ENCODE data around the gene TRMT2A. TPM values are rescaled to one million over a fixed set of nuclear protein-coding genes. Genes with fewer than 3 reads are reported as not detected.
"Not testable (repeated sequence)": the region's sequence is repeated elsewhere in the genome, so short reads cannot be mapped to it uniquely, and the experiment has no call there.

Gene TRMT2A
- total RNA-seq, 2 experiments from 2014 or later, result 79.3 to 84.2 TPM

- Histone ChIP-seq H3K27me3 (ENCODE audit: control insufficient read depth in 1 of 2, insufficient read depth in 2 of 2, low read length in 2 of 2) (no peaks in the 10 kb centered on the region), H3K27ac (ENCODE audit: low read depth in 1 of 2, low read length in 2 of 2) (no peak overlapping the region), H3K9me3 (ENCODE audit: control insufficient read depth in 1 of 2, insufficient read depth in 1 of 2, low read length in 2 of 2) (no peaks in the 10 kb centered on the region), H3K4me3 (ENCODE audit: low read length) (no peak overlapping the region), H3K36me3 (ENCODE audit: insufficient read depth, low read length) (no peaks in the 10 kb centered on the region), H3K4me1 (ENCODE audit: insufficient read depth, low read length) (no peaks in the 10 kb centered on the region)
- DNase-seq (no peak), ATAC-seq (ENCODE audit: poor library complexity) (no peak)
- intact Hi-C loops (cut with DNase I, micrococcal nuclease), result no loop called here
- H3K9me3 Mint-ChIP-seq, result no peaks in the 10 kb centered on the region
- no peaks in the 10 kb centered on the region for H3K4me1 Mint-ChIP-seq (ENCODE audit: low read depth)
- no peaks in the 10 kb centered on the region for H3K36me3 Mint-ChIP-seq (ENCODE audit: low read depth)
- H3K27me3 Mint-ChIP-seq, result no peaks in the 10 kb centered on the region
- H3K27ac Mint-ChIP-seq, result no peak overlapping the region
- TF ChIP-seq, protein P1, sequence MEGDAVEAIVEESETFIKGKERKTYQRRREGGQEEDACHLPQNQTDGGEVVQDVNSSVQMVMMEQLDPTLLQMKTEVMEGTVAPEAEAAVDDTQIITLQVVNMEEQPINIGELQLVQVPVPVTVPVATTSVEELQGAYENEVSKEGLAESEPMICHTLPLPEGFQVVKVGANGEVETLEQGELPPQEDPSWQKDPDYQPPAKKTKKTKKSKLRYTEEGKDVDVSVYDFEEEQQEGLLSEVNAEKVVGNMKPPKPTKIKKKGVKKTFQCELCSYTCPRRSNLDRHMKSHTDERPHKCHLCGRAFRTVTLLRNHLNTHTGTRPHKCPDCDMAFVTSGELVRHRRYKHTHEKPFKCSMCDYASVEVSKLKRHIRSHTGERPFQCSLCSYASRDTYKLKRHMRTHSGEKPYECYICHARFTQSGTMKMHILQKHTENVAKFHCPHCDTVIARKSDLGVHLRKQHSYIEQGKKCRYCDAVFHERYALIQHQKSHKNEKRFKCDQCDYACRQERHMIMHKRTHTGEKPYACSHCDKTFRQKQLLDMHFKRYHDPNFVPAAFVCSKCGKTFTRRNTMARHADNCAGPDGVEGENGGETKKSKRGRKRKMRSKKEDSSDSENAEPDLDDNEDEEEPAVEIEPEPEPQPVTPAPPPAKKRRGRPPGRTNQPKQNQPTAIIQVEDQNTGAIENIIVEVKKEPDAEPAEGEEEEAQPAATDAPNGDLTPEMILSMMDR (IDR thresholded peaks at IDR 0.05), result no peak
- CTCF ChIA-PET, result no interaction called here
- POLR2A ChIA-PET, result no interaction called here
- no peak overlapping the region for H3K4me3 Mint-ChIP-seq
Measured at GRCh38 chr22:20071524-20071972, 45.5 kb downstream of the TRMT2A start.

GRCh38 chr22:20069331-20070042 lies 47.5 kb downstream of the TRMT2A start:
- H3K9me3 Mint-ChIP-seq, result no peaks in the 10 kb centered on the region
- no peak overlapping the region for H3K27ac Mint-ChIP-seq
- ChIA-PET POLR2A (interaction anchor here (1.2 kb wide), 1 partner anchor 48 kb away, joined by 3 read pairs; the partner anchor contains the start of gene TRMT2A), CTCF (interaction anchor here (0.6 kb wide), 1 partner anchor 9 kb away, joined by 3 read pairs; no protein-coding TSS in a partner anchor)
- ATAC-seq (ENCODE audit: poor library complexity) (no peak), DNase-seq (no peak)
- intact Hi-C loops (cut with DNase I, micrococcal nuclease), result no loop called here
- H3K9me3 ChIP-seq (ENCODE audit: control insufficient read depth in 1 of 2, insufficient read depth in 1 of 2, low read length in 2 of 2), result no peaks in the 10 kb centered on the region
- no peaks in the 10 kb centered on the region for H3K27me3 ChIP-seq (ENCODE audit: control insufficient read depth in 1 of 2, insufficient read depth in 2 of 2, low read length in 2 of 2)
- H3K27me3 Mint-ChIP-seq, result no peaks in the 10 kb centered on the region
- TF ChIP-seq, protein P1 (IDR thresholded peaks at IDR 0.05), result no peak
- H3K36me3 Mint-ChIP-seq (ENCODE audit: low read depth), result peaks cover 4% of the 10 kb centered on the region
- H3K4me1 ChIP-seq (ENCODE audit: insufficient read depth, low read length), result no peaks in the 10 kb centered on the region
- H3K36me3 ChIP-seq (ENCODE audit: insufficient read depth, low read length), result peaks cover 3% of the 10 kb centered on the region
- H3K4me1 Mint-ChIP-seq (ENCODE audit: low read depth), result no peaks in the 10 kb centered on the region
- H3K4me3 ChIP-seq (ENCODE audit: low read length), result no peak overlapping the region
- H3K4me3 Mint-ChIP-seq, result no peak overlapping the region
- H3K27ac ChIP-seq (ENCODE audit: low read depth in 1 of 2, low read length in 2 of 2), result no peak overlapping the region

DNA sequence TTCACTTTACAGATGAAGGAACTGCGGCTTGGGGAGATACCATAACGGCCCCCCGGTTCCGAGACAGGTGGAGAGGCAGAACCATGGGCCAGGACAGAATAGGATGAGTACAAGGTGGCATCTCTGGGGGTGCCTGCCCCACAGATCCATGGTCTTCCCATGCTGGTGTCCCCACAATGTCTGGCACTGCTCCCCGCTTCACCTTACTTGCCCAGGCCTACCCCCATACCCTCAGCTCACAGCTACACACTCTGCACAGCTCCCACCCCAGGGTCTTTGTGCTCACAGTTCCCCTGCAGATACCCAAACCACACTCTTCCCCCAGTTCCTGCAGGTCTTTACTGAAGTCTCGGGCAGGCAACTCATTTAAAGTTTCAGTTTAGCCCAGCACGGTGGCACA lies 48.4 kb downstream of the TRMT2A start:
- H3K4me1 Mint-ChIP-seq (ENCODE audit: low read depth), result no peaks in the 10 kb centered on the region
- intact Hi-C loops (cut with DNase I, micrococcal nuclease), result no loop called here
- peaks cover 9% of the 10 kb centered on the region for H3K36me3 ChIP-seq (ENCODE audit: insufficient read depth, low read length)
- H3K9me3 ChIP-seq (ENCODE audit: control insufficient read depth in 1 of 2, insufficient read depth in 1 of 2, low read length in 2 of 2), result no peaks in the 10 kb centered on the region
- H3K4me3 ChIP-seq (ENCODE audit: low read length), result no peak overlapping the region
- no peaks in the 10 kb centered on the region for H3K9me3 Mint-ChIP-seq
- no peaks in the 10 kb centered on the region for H3K4me1 ChIP-seq (ENCODE audit: insufficient read depth, low read length)
- peaks cover 10% of the 10 kb centered on the region for H3K36me3 Mint-ChIP-seq (ENCODE audit: low read depth)
- H3K27me3 ChIP-seq (ENCODE audit: control insufficient read depth in 1 of 2, insufficient read depth in 2 of 2, low read length in 2 of 2), result no peaks in the 10 kb centered on the region
- no peak overlapping the region for H3K27ac ChIP-seq (ENCODE audit: low read depth in 1 of 2, low read length in 2 of 2)
- ATAC-seq (ENCODE audit: poor library complexity) (no peak), DNase-seq (no peak)
- H3K4me3 Mint-ChIP-seq, result no peak overlapping the region
- TF ChIP-seq, protein P1 (IDR thresholded peaks at IDR 0.05), result no peak
- POLR2A ChIA-PET, result no interaction called here
- CTCF ChIA-PET, result no interaction called here
- no peaks in the 10 kb centered on the region for H3K27me3 Mint-ChIP-seq
- no peak overlapping the region for H3K27ac Mint-ChIP-seq

DNA sequence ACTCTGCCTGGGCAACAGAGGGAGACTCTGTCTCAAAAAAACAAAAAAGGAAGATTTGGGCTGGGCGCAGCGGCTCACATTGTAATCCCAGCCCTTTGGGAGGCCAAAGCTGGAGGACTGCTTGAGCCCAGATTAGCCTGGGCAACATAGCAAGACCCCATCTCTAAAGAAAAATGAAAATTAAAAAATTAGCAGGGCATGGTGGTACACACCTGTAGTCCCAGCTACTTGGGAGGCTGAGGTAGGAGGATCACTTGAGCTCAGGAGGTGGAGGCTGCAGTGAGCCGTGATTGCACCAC lies 49.7 kb downstream of the TRMT2A start:
- H3K36me3 ChIP-seq (ENCODE audit: insufficient read depth, low read length), result peaks cover 21% of the 10 kb centered on the region
- H3K27me3 ChIP-seq (ENCODE audit: control insufficient read depth in 1 of 2, insufficient read depth in 2 of 2, low read length in 2 of 2); DNase-seq; ATAC-seq (ENCODE audit: poor library complexity); H3K27me3 Mint-ChIP-seq; CTCF ChIA-PET; H3K27ac Mint-ChIP-seq; H3K9me3 ChIP-seq (ENCODE audit: control insufficient read depth in 1 of 2, insufficient read depth in 1 of 2, low read length in 2 of 2); intact Hi-C loops (cut with DNase I, micrococcal nuclease); H3K4me1 Mint-ChIP-seq (ENCODE audit: low read depth); H3K27ac ChIP-seq (ENCODE audit: low read depth in 1 of 2, low read length in 2 of 2); H3K4me1 ChIP-seq (ENCODE audit: insufficient read depth, low read length); H3K9me3 Mint-ChIP-seq; H3K4me3 Mint-ChIP-seq; H3K4me3 ChIP-seq (ENCODE audit: low read length): not testable (repeated sequence)
- POLR2A ChIA-PET, result interaction anchor here (0.6 kb wide), 1 partner anchor 381 kb away, joined by 5 read pairs; no protein-coding TSS in a partner anchor
- peaks cover 18% of the 10 kb centered on the region for H3K36me3 Mint-ChIP-seq (ENCODE audit: low read depth)

Measured in CD4-positive, alpha-beta T cell (primary cell).